Caco-2 (cell line): Measurements from ENCODE around the gene NARF. TPM values are rescaled to one million over a fixed set of nuclear protein-coding genes. Genes with fewer than 3 reads are reported as not detected.

Experiments used
- BruUV-seq: library from RNA; stranded (reverse); fragments of 400-500 nt; replicated peaks from 2 replicates; lab custom pipeline; 2021; lab: Mats Ljungman, UMichigan
- CTCF ChIA-PET: fragments of 300-600 bp; sonication (Branson Sonifier 250); formaldehyde crosslinking; loops from one replicate; lab custom pipeline; 2022; ENCODE audit warnings: antibody characterized with exemption; lab: Charles Lee
- POLR2A ChIA-PET: fragments of 300-600 bp; sonication (Branson Sonifier 250); formaldehyde crosslinking; loops from one replicate; lab custom pipeline; 2022; ENCODE audit warnings: antibody characterized with exemption; lab: Charles Lee
- DNase-seq, 2 experiments: peaks; one replicate each; pipeline versions ENCODE4 v3.0.0 to v3.0.0-alpha.2; 2020 to 2022
- H3K27me3 ChIP-seq: replicated peaks from 2 replicates; pipeline ENCODE4 v1.6.0; 2011; ENCODE audit warnings: low read length; ENCODE audit not compliant: control insufficient read depth, insufficient read depth
- H3K36me3 ChIP-seq: 2 replicates; pipeline ENCODE4 v1.5.1; 2011; ENCODE audit warnings: low read length; ENCODE audit not compliant: control insufficient read depth, insufficient read depth
- H3K4me1 ChIP-seq: fragments of 250-450 bp; sonication (Bioruptor Pico); 2 replicates; pipeline ENCODE4 v1.5.1; 2020; ENCODE audit warnings: mild to moderate bottlenecking
- H3K4me3 ChIP-seq: 2 replicates; pipeline ENCODE4 v1.5.1; 2011; ENCODE audit warnings: low read depth, mild to moderate bottlenecking, control low read depth, low read length
- H3K9me3 ChIP-seq: fragments of 250-450 bp; sonication (Bioruptor Pico); 2 replicates; pipeline ENCODE4 v1.5.1; 2020; ENCODE audit warnings: mild to moderate bottlenecking, moderate library complexity
- H3K27ac Mint-ChIP-seq: one replicate; pipeline ENCODE4 v1.8.0; 2022; ENCODE audit warnings: mixed read lengths; ENCODE audit not compliant: unreplicated experiment
- H3K27me3 Mint-ChIP-seq: one replicate; pipeline ENCODE4 v1.8.0; 2022; ENCODE audit warnings: mixed read lengths; ENCODE audit not compliant: insufficient read depth, unreplicated experiment
- H3K36me3 Mint-ChIP-seq: one replicate; pipeline ENCODE4 v1.8.0; 2022; ENCODE audit warnings: mild to moderate bottlenecking, mixed read lengths; ENCODE audit not compliant: insufficient read depth, unreplicated experiment
- H3K4me1 Mint-ChIP-seq: one replicate; pipeline ENCODE4 v1.8.0; 2022; ENCODE audit warnings: low read depth, mixed read lengths; ENCODE audit not compliant: unreplicated experiment
- H3K4me3 Mint-ChIP-seq: one replicate; pipeline ENCODE4 v1.8.0; 2022; ENCODE audit warnings: mild to moderate bottlenecking, moderate library complexity, mixed read lengths; ENCODE audit not compliant: unreplicated experiment
- H3K9me3 Mint-ChIP-seq: one replicate; pipeline ENCODE4 v1.8.0; 2022; ENCODE audit warnings: mixed read lengths; ENCODE audit not compliant: unreplicated experiment
- CTCF ChIP-seq, 2 experiments: fragments of 200-600 bp in 1 of 2; IDR thresholded peaks; 1 replicate in 1 of 2; 2 replicates in 1 of 2; pipeline versions ENCODE4 v1.5.1 to v1.8.0; 2011 to 2022; ENCODE audit warnings: antibody characterized with exemption in 1 of 2, control low read depth in 1 of 2, inconsistent platforms in 1 of 2, low read depth in 1 of 2, low read length in 1 of 2, mild to moderate bottlenecking in 1 of 2, moderate library complexity in 1 of 2; ENCODE audit not compliant: insufficient read depth in 1 of 2, severe bottlenecking in 1 of 2, unreplicated experiment in 1 of 2
- intact Hi-C: fragments of 100-400 bp; cut with micrococcal nuclease; formaldehyde crosslinking; loops from one replicate; pipeline ENCODE4 v1.10.0; 2022; ENCODE audit not compliant: unreplicated experiment
- total RNA-seq: library from RNA; stranded (reverse); gene quantifications from 2 replicates; pipeline ENCODE4 v1.2.3, GENCODE V29; 2022

The NARF gene
- total RNA-seq, 1 experiment from 2014 or later, result 62.1 TPM

GRCh38 chr17:82518826-82519810 is 60.6 kb downstream of the NARF start, which contains the start of gene FOXK2:
Gene FOXK2, plus strand, starts transcription at chr17:82519732. Its CDS starts 157 bp downstream, at chr17:82519889.
- no peak for TF ChIP-seq CTCF (IDR thresholded peaks at IDR 0.05; ENCODE audit: insufficient read depth in 1 of 2, low read depth in 1 of 2, low read length in 1 of 2, severe bottlenecking in 1 of 2, unreplicated experiment in 1 of 2)
- Mint-ChIP-seq H3K4me3 (peak within 1 kb of the TSS; percentile 97), H3K9me3 (peaks cover 9% of the 10 kb centered on the region), H3K27me3 (no peaks in the 10 kb centered on the region), H3K36me3 (peaks cover 34% of the 10 kb centered on the region), H3K4me1 (peaks cover 17% of the 10 kb centered on the region), H3K27ac (peak within 1 kb of the TSS; percentile 94)
- ChIA-PET CTCF (interaction anchor here (0.6 to 0.7 kb wide), 2 partner anchors 24 to 565 kb away, joined by 3 read pairs; no protein-coding TSS in a partner anchor), POLR2A (interaction anchor here (0.5 to 1.7 kb wide), 5 partner anchors 25 to 1122 kb away, joined by 3 to 9 read pairs (median 3); no protein-coding TSS in a partner anchor)
- peak within 1 kb of the TSS; percentile 93 for H3K4me3 ChIP-seq
- H3K9me3 ChIP-seq, result no peaks in the 10 kb centered on the region
- DNase-seq, result peak; percentile 96 to 99
- no peaks in the 10 kb centered on the region for H3K27me3 ChIP-seq
- intact Hi-C loops, result no loop called here
- H3K4me1 ChIP-seq, result peaks cover 20% of the 10 kb centered on the region
- TSS peak; percentile 48 for BruUV-seq
- no peaks in the 10 kb centered on the region for H3K36me3 ChIP-seq

GRCh38 chr17:82519971-82520903 is 61.7 kb downstream of the NARF start:
- Mint-ChIP-seq H3K27me3 (no peaks in the 10 kb centered on the region), H3K27ac (peak overlapping the region; percentile 94), H3K36me3 (peaks cover 41% of the 10 kb centered on the region), H3K9me3 (no peaks in the 10 kb centered on the region), H3K4me1 (peaks cover 17% of the 10 kb centered on the region), H3K4me3 (peak overlapping the region; percentile 97)
- peaks cover 24% of the 10 kb centered on the region for H3K4me1 ChIP-seq
- ChIA-PET CTCF (interaction anchor here (0.6 kb wide), 1 partner anchor 11 kb away, joined by 6 read pairs; no protein-coding TSS in a partner anchor), POLR2A (interaction anchor here (0.5 to 1.7 kb wide), 6 partner anchors 26 to 1123 kb away, joined by 3 to 9 read pairs (median 3); no protein-coding TSS in a partner anchor)
- peak in 1 of 2 experiments; percentile 57 for DNase-seq
- no peaks in the 10 kb centered on the region for H3K9me3 ChIP-seq
- no peaks in the 10 kb centered on the region for H3K36me3 ChIP-seq
- no peaks in the 10 kb centered on the region for H3K27me3 ChIP-seq
- no TSS peak for BruUV-seq
- H3K4me3 ChIP-seq, result peak overlapping the region; percentile 93
- no peak for TF ChIP-seq CTCF (IDR thresholded peaks at IDR 0.05; ENCODE audit: insufficient read depth in 1 of 2, low read depth in 1 of 2, low read length in 1 of 2, severe bottlenecking in 1 of 2, unreplicated experiment in 1 of 2)
- intact Hi-C loops, result loop anchor here (5.0 kb wide), 1 partner anchor 593 kb away; the partner anchor contains the start of gene MAFG
